ENCODE data around the gene CDCP1. TPM values are rescaled to one million over a fixed set of nuclear protein-coding genes. Genes with fewer than 3 reads are reported as not detected.

The CDCP1 gene
- polyA plus RNA-seq, 1 donor: 25.5 TPM

DNA sequence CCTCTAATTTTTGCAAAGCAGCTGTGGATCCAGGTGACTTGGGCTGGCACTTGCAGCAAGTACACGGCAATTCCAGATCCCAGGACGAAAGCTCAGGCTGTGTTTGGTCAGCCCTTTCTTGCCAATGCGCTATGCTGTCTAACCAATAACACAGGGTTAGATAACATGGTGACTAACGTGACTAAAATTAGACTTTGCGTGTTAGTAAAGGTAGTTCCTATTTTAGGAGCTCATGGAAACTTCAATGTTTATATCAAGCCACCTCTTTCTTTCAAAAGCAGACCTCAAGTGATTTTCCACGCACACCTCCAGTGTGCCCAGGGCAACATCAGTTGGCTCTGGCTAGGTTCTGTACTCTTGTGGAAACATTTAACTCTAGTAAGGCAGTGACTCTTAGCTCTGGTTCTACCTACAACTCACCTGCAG, 32.5 kb downstream of the CDCP1 start:
- H3K27ac ChIP-seq (ENCODE audit: low read length): no peak overlapping the region
- WGBS (ENCODE audit: insufficient coverage, low lambda C conversion rate): 63% methylated on average over 3 of the region's 6 CpGs
- peaks cover 23% of the 10 kb centered on the region for H3K36me3 ChIP-seq (ENCODE audit: control insufficient read depth, insufficient read depth, low read length)
- no peak for DNase-seq
- no peaks in the 10 kb centered on the region for H3K27me3 ChIP-seq (ENCODE audit: control insufficient read depth, insufficient read depth, low read length)
- H3K4me1 ChIP-seq (ENCODE audit: control insufficient read depth, insufficient read depth, low read length): peaks cover 30% of the 10 kb centered on the region
- H3K9me3 ChIP-seq (ENCODE audit: control insufficient read depth, low read depth, low read length): no peaks in the 10 kb centered on the region
- no peak overlapping the region for H3K4me3 ChIP-seq (ENCODE audit: low read length)

DNA sequence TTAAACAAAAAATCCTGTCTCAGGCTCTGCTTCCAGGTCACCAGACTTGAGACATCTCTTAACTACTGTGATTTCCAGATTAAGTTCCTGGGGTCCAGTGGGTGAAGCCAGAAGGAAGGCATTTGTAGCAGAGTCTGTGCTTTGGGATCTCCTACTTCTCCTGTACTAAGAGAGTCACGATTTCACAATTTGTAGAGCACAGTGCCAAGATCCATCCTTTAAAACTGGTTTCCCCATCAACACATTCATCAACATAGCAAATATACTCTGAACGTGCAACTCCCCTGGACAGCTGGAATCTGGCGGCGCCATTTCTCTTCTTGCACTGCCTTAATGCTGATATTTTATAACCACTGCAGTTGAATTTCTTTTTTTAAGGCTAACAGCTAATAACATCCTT, 33.2 kb downstream of the CDCP1 start:
- WGBS (ENCODE audit: insufficient coverage, low lambda C conversion rate): 40% methylated on average over 1 of the region's 4 CpGs
- H3K27ac ChIP-seq (ENCODE audit: low read length): no peak overlapping the region

DNA sequence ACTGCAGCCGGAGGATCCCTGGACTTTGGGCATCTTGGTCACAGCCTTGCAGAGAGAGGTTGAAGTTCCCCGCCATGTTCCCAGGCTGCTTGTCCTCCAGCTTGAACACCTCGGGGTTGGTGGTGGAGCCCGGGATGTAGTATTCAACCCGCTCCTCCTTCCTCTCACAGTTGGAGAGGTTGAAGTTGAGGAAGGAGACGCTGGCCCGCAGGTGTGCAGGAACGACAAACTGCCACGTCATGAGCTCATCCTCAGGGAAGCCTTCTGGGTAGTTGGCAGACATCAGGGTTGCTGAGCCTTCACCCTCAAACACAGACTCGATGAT, 35.7 kb downstream of the CDCP1 start:
- Histone ChIP-seq H3K9me3 (ENCODE audit: control insufficient read depth, low read depth, low read length) (no peaks in the 10 kb centered on the region), H3K4me1 (ENCODE audit: control insufficient read depth, insufficient read depth, low read length) (peaks cover 18% of the 10 kb centered on the region), H3K27ac (ENCODE audit: low read length) (peak overlapping the region; percentile 96), H3K36me3 (ENCODE audit: control insufficient read depth, insufficient read depth, low read length) (peaks cover 35% of the 10 kb centered on the region), H3K27me3 (ENCODE audit: control insufficient read depth, insufficient read depth, low read length) (no peaks in the 10 kb centered on the region), H3K4me3 (ENCODE audit: low read length) (no peak overlapping the region)
- no peak for DNase-seq
- WGBS (ENCODE audit: insufficient coverage, low lambda C conversion rate): no CpG with 5 or more reads among the region's 10 CpGs

More for the DNA sequence above, 33.2 kb downstream of the CDCP1 start:
- no peak for DNase-seq
- Histone ChIP-seq H3K36me3 (ENCODE audit: control insufficient read depth, insufficient read depth, low read length) (peaks cover 23% of the 10 kb centered on the region), H3K4me1 (ENCODE audit: control insufficient read depth, insufficient read depth, low read length) (peaks cover 23% of the 10 kb centered on the region), H3K4me3 (ENCODE audit: low read length) (no peak overlapping the region), H3K9me3 (ENCODE audit: control insufficient read depth, low read depth, low read length) (no peaks in the 10 kb centered on the region), H3K27me3 (ENCODE audit: control insufficient read depth, insufficient read depth, low read length) (no peaks in the 10 kb centered on the region)

DNA sequence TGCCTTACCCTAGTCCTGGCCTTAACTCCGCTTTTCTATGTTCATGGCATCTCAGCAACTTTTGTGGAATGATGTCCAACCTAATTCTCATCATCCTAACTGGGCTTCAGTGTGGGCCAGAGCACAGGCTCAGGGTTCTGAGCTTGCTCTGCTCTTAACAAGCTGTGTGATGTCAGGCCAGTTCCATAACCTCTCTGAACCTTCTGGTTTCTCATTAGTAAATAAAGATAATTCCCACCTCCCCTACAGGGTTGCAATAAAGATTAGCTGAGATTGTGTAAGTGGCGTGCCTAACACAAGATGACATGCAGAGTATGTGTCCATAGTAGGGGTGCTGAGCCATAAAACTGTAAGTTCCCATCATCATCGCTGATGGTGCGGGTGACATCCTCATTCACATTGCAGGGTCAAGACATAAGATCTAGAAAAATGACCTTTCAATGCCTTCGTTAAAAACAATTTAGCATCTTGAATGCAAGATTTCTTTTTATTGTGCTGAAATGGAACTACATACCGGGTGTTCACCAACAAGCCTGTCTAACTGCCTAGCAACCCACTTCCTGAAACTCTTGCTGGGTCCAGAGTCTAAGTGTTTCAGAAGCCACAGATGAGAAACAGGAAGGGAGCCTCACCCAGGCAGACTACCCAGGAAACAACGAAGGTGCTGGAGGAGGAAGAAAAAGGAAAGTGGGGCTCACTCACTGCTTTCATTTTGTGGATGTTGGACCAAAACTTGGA, 36.2 kb downstream of the CDCP1 start:
- peaks cover 35% of the 10 kb centered on the region for H3K36me3 ChIP-seq (ENCODE audit: control insufficient read depth, insufficient read depth, low read length)
- H3K4me1 ChIP-seq (ENCODE audit: control insufficient read depth, insufficient read depth, low read length): peaks cover 18% of the 10 kb centered on the region
- DNase-seq: peak; percentile 91 to 96
- no peaks in the 10 kb centered on the region for H3K27me3 ChIP-seq (ENCODE audit: control insufficient read depth, insufficient read depth, low read length)
- H3K27ac ChIP-seq (ENCODE audit: low read length): peak overlapping the region; percentile 96
- WGBS (ENCODE audit: insufficient coverage, low lambda C conversion rate): no CpG with 5 or more reads among the region's 7 CpGs
- no peak overlapping the region for H3K4me3 ChIP-seq (ENCODE audit: low read length)
- no peaks in the 10 kb centered on the region for H3K9me3 ChIP-seq (ENCODE audit: control insufficient read depth, low read depth, low read length)

DNA sequence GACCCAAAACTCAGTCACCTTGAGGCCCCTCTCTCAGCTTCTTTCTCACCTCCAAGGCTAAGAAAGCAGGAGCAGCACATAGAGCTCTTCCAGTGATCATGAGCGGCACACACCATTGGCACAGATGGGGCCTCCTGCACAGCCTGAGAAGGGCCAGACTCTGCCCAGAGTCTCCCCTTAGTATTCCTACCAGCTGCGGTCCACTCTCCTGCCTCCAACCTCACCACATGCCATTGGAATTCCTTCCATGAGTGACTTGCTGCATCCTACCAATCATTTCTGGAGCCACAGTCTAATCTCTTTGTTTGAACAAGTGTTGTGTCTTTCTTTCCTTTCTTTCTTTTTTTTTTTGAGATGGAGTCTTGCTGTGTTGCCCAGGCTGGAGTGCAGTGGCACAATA, 39.3 kb downstream of the CDCP1 start:
- H3K4me1 ChIP-seq (ENCODE audit: control insufficient read depth, insufficient read depth, low read length): peaks cover 18% of the 10 kb centered on the region

DNA sequence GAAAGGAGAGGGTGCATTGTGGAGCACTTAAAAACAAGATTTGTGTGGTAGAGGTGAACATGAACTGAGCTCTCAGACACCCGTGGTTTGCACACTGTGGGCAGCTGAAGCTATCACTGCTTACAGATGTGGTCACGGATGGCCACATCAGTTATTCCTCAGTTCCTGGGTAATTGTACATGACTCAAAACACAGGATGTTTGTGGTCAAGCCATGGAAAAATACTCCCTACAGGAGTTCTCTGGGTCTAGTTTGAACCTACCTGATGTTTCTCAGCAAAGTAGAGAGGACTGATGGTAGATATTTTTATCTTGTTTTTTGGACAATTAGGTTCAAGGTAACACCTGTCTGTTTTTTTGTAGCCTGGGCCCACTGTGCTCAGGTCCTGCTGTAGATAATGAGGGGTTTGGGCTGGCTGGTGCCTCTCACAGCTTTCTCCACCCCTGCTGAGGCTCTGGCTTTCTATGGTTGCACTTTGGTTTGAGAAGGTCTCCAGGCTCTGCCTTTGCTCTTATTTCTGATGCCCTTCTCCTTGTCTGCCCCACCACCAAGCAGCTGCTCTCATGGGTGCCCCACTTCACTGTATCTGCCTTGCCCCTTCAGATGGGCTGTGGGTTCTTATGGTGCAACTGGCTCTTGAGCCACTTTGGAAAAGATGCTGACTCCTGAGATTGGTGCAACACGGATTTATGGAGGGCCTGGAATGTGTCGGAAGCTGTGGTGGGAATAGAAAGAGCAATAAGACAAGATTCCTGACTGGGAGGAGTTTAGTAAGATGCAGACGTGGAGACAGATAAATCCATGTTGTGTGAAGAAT, 40.1 kb downstream of the CDCP1 start:
- H3K9me3 ChIP-seq (ENCODE audit: control insufficient read depth, low read depth, low read length): no peaks in the 10 kb centered on the region
- peaks cover 30% of the 10 kb centered on the region for H3K36me3 ChIP-seq (ENCODE audit: control insufficient read depth, insufficient read depth, low read length)
- WGBS (ENCODE audit: insufficient coverage, low lambda C conversion rate): no CpG with 5 or more reads among the region's 5 CpGs
- H3K4me1 ChIP-seq (ENCODE audit: control insufficient read depth, insufficient read depth, low read length): peaks cover 18% of the 10 kb centered on the region
- DNase-seq: no peak
- H3K4me3 ChIP-seq (ENCODE audit: low read length): no peak overlapping the region
- no peaks in the 10 kb centered on the region for H3K27me3 ChIP-seq (ENCODE audit: control insufficient read depth, insufficient read depth, low read length)
- H3K27ac ChIP-seq (ENCODE audit: low read length): no peak overlapping the region

More for the DNA sequence above, 39.3 kb downstream of the CDCP1 start:
- no peaks in the 10 kb centered on the region for H3K9me3 ChIP-seq (ENCODE audit: control insufficient read depth, low read depth, low read length)
- no peaks in the 10 kb centered on the region for H3K27me3 ChIP-seq (ENCODE audit: control insufficient read depth, insufficient read depth, low read length)
- peaks cover 33% of the 10 kb centered on the region for H3K36me3 ChIP-seq (ENCODE audit: control insufficient read depth, insufficient read depth, low read length)
- DNase-seq: no peak
- 100% methylated on average over 1 of the region's 2 CpGs for WGBS (ENCODE audit: insufficient coverage, low lambda C conversion rate)
- no peak overlapping the region for H3K4me3 ChIP-seq (ENCODE audit: low read length)
- no peak overlapping the region for H3K27ac ChIP-seq (ENCODE audit: low read length)

DNA sequence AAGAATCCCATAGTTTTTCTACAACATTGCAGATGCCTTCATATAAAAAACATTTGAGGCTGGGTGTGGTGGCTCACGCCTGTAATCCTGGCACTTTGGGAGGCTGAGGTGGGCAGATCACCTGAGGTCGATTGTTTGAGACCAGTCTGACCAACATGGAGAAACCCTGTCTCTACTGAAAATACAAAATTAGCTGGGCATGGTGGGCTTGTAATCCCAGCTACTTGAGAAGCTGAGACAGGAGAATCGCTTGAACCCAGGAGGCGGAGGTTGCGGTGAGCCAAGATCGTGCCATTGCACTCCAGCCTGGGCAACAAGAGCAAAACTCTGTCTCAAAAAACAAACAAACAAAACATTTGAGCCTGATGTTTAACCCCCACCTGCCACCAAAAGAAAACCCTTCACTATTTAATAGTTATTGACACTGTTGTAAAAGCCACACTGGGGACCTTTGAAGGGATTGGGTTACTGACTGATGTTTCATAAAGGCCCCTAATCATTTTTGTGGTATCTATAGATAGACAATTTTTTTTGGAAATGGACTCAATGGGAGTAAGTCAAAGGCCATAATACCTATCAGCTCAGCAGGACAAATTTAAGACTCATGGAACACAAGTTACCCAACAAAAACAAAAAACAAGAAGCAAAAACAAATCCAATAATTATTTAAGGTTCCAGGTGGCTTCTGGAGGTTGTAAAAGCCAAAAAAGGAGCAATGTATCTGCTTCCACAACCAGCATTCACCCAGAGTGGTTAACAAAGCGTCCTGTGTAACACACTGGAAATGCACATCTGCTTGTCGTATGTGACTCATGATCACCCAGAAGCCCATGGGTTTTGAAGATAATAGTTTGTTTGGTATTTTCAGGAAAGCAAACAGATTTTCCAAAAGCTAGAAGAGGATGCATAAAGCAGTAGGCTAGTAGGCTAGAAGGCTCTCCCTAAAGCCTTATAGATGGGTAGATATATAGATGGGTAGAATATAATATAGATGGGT, 41.2 kb downstream of the CDCP1 start:
- no CpG with 5 or more reads among the region's 8 CpGs for WGBS (ENCODE audit: insufficient coverage, low lambda C conversion rate)
- Histone ChIP-seq H3K9me3 (ENCODE audit: control insufficient read depth, low read depth, low read length) (no peaks in the 10 kb centered on the region), H3K36me3 (ENCODE audit: control insufficient read depth, insufficient read depth, low read length) (peaks cover 33% of the 10 kb centered on the region), H3K27me3 (ENCODE audit: control insufficient read depth, insufficient read depth, low read length) (no peaks in the 10 kb centered on the region), H3K4me3 (ENCODE audit: low read length) (no peak overlapping the region), H3K4me1 (ENCODE audit: control insufficient read depth, insufficient read depth, low read length) (peaks cover 10% of the 10 kb centered on the region), H3K27ac (ENCODE audit: low read length) (no peak overlapping the region)
- no peak for DNase-seq

DNA sequence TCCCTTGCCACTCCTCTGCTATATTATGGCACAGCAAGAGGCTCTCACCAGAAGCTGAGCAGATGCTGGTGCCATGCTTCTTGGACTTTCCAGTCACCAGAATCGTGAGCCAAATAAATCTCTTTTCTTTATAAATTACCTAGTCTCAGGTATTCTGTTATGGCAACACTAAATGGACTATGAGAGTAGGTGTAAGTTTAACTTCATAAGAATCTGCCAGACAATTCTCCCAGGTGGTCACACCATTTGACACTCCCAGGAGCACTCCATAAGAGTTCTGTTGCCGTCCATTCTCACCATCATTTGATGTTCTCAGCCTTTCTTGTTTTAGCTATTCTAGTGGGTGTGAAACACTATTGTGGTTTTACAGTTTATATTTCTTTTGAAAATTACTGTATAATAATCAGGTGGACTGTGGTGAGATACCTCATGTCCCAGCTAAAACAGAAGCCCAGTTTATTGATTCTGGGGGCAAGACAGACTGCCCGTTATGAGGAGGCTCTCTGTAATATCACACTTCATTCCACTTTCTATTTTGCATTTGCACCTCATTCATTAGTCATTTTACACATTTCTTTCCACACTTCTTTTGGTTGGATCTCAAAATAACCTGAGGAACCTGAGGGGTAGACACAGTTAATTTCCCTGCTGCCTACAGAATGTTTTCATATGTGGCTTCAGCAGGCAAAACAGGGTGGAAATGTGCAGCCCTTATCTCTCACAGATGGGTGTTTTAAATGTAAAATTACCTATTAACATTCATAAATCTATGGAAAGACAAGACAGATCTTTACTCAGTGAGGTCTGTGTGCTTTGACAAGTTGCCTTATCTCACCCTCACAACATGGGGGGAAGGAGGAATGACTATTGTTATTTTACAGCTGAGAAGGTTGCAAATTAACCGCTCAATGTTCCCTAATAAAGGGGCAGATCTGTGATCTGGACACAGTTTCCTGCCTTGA, 42.1 kb downstream of the CDCP1 start:
- Histone ChIP-seq H3K27ac (ENCODE audit: low read length) (no peak overlapping the region), H3K4me1 (ENCODE audit: control insufficient read depth, insufficient read depth, low read length) (peaks cover under 1% of the 10 kb centered on the region), H3K27me3 (ENCODE audit: control insufficient read depth, insufficient read depth, low read length) (no peaks in the 10 kb centered on the region), H3K36me3 (ENCODE audit: control insufficient read depth, insufficient read depth, low read length) (peaks cover 30% of the 10 kb centered on the region), H3K9me3 (ENCODE audit: control insufficient read depth, low read depth, low read length) (no peaks in the 10 kb centered on the region), H3K4me3 (ENCODE audit: low read length) (no peak overlapping the region)
- DNase-seq: no peak
- WGBS (ENCODE audit: insufficient coverage, low lambda C conversion rate): 90% methylated on average over 2 of the region's 4 CpGs

DNA sequence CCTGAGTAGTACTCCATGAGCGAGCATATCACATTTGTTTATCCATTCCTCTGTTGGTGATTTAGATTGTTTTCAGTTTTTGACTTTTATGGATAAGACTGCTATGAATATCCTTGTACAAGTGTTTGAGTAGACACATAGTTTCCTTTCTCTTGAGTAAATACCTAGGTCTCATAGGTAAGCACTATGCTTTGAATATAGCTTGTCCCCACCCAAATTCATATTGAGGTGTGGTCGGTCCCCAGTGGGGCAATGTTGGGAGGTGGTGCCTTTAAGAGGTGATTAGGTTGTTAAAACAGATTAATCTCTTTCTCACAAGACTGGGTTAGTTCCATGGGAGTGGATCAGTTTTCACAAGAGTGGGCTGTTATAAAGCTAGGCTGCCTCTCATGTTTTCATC, 42.8 kb downstream of the CDCP1 start:
- H3K9me3 ChIP-seq (ENCODE audit: control insufficient read depth, low read depth, low read length): no peaks in the 10 kb centered on the region
- 100% methylated on average over 1 of the region's 2 CpGs for WGBS (ENCODE audit: insufficient coverage, low lambda C conversion rate)
- no peak overlapping the region for H3K27ac ChIP-seq (ENCODE audit: low read length)
- DNase-seq: no peak
- peaks cover 29% of the 10 kb centered on the region for H3K36me3 ChIP-seq (ENCODE audit: control insufficient read depth, insufficient read depth, low read length)
- no peaks in the 10 kb centered on the region for H3K27me3 ChIP-seq (ENCODE audit: control insufficient read depth, insufficient read depth, low read length)
- no peaks in the 10 kb centered on the region for H3K4me1 ChIP-seq (ENCODE audit: control insufficient read depth, insufficient read depth, low read length)
- H3K4me3 ChIP-seq (ENCODE audit: low read length): no peak overlapping the region

Measured in large intestine (tissue), 3 donors.